GM12878 (cell line): ENCODE data around the gene SIK3. TPM values are rescaled to one million over a fixed set of nuclear protein-coding genes. Genes with fewer than 3 reads are reported as not detected.

Experiments used
- ATAC-seq: fragments of 200-7000 bp; cut with Tn5 transposase; 3 replicates; pipeline ENCODE4 v1.9.1; 2020; ENCODE audit warnings: mild to moderate bottlenecking, moderate library complexity
- BruUV-seq: library from RNA; stranded (reverse); fragments of 400-500 nt; replicated peaks from 2 replicates; lab custom pipeline; 2021; lab: Mats Ljungman, UMichigan
- CTCF ChIA-PET: fragments of 300-600 bp; sonication (Branson Sonifier 250); formaldehyde crosslinking; extraction: SDS; loops from one replicate; lab custom pipeline; 2021; ENCODE audit warnings: inconsistent platforms; lab: Yijun Ruan, JAX
- POLR2A ChIA-PET: fragments of 350-600 bp; formaldehyde crosslinking; extraction: SDS; loops from one replicate; lab custom pipeline; 2021; ENCODE audit warnings: inconsistent platforms; lab: Charles Lee
- RAD21 ChIA-PET: fragments of 300-600 bp; sonication (Branson Sonifier 250); formaldehyde crosslinking; loops from one replicate; lab custom pipeline; 2023; ENCODE audit warnings: antibody characterized with exemption; ENCODE audit not compliant: unreplicated experiment; lab: Charles Lee
- SMC1A ChIA-PET: fragments of 300-600 bp; sonication (Branson Sonifier 250); formaldehyde crosslinking; loops from one replicate; lab custom pipeline; 2023; ENCODE audit not compliant: unreplicated experiment, uncharacterized antibody; lab: Charles Lee
- DNase-seq: peaks from one replicate; pipeline ENCODE4 v3.0.0-alpha.2; 2011; ENCODE audit warnings: low read depth, low spot score
- FAIRE-seq: peaks from 3 replicates; lab custom pipeline; 2011; peaks lifted over from hg19 to GRCh38; lab: Jason Lieb, UNC
- H2AFZ ChIP-seq: 2 replicates; pipeline ENCODE4 v1.6.0; 2011; ENCODE audit warnings: low read depth, low read length, control low read depth; ENCODE audit not compliant: control insufficient read depth
- H3K27ac ChIP-seq: 2 replicates; pipeline ENCODE4 v1.5.1; 2011; ENCODE audit warnings: control low read depth; ENCODE audit not compliant: control insufficient read depth, insufficient read depth
- H3K27me3 ChIP-seq, 2 experiments: replicated peaks in 1 of 2; 2 replicates each; pipeline versions ENCODE4 v1.6.0 to v1.6.1; 2011; ENCODE audit warnings: low read length in 1 of 2; ENCODE audit not compliant: control insufficient read depth in 2 of 2, insufficient read depth in 2 of 2
- H3K36me3 ChIP-seq, 2 experiments: 2 replicates each; pipeline ENCODE4 v1.5.1; 2011; ENCODE audit warnings: low read length in 1 of 2; ENCODE audit not compliant: control insufficient read depth in 2 of 2, insufficient read depth in 2 of 2
- H3K4me1 ChIP-seq: 2 replicates; pipeline ENCODE4 v1.6.1; 2011; ENCODE audit warnings: mild to moderate bottlenecking, low read length, moderate library complexity, mixed read lengths; ENCODE audit not compliant: control insufficient read depth, insufficient read depth
- H3K4me2 ChIP-seq: 2 replicates; pipeline ENCODE4 v1.6.0; 2011; ENCODE audit warnings: control low read depth; ENCODE audit not compliant: control insufficient read depth, insufficient read depth
- H3K4me3 ChIP-seq: fragments of 200-600 bp; sonication (generic); 2 replicates; pipeline ENCODE4 v1.5.1; 2016
- H3K79me2 ChIP-seq: 2 replicates; pipeline ENCODE4 v1.6.0; 2011; ENCODE audit warnings: low read length; ENCODE audit not compliant: control insufficient read depth, insufficient read depth
- H3K9ac ChIP-seq: 2 replicates; pipeline ENCODE4 v1.8.0; 2011; ENCODE audit warnings: low read length, control low read depth, mixed read lengths; ENCODE audit not compliant: control insufficient read depth, insufficient read depth
- H3K9me3 ChIP-seq: replicated peaks from 3 replicates; pipeline ENCODE4 v1.5.1; 2011; ENCODE audit warnings: mild to moderate bottlenecking, low read length; ENCODE audit not compliant: control insufficient read depth, insufficient read depth
- H4K20me1 ChIP-seq: 2 replicates; pipeline ENCODE4 v1.6.0; 2011; ENCODE audit not compliant: control insufficient read depth, insufficient read depth
- EGR1 ChIP-seq, 2 experiments: IDR thresholded peaks; 1 replicate in 1 of 2; 2 replicates in 1 of 2; pipeline ENCODE4 v1.6.1; 2011 to 2012; ENCODE audit warnings: low read depth in 2 of 2, low read length in 2 of 2, borderline replicate concordance in 1 of 2, mild to moderate bottlenecking in 1 of 2, moderate library complexity in 1 of 2
- PKNOX1 ChIP-seq: fragments of 450-650 bp; IDR thresholded peaks from 2 replicates; pipeline ENCODE4 v1.6.1; 2016; ENCODE audit warnings: mild to moderate bottlenecking
- RELB ChIP-seq: fragments of 450-650 bp; IDR thresholded peaks from 2 replicates; pipeline ENCODE4 v1.6.1; 2017; ENCODE audit warnings: low read depth, mild to moderate bottlenecking, moderate library complexity
- REST ChIP-seq: IDR thresholded peaks from 2 replicates; pipeline ENCODE4 v1.6.1; 2012; ENCODE audit warnings: mild to moderate bottlenecking, low read depth, low read length
- ZNF687 ChIP-seq: fragments of 450-650 bp; IDR thresholded peaks from 2 replicates; pipeline ENCODE4 v1.6.1; 2017; ENCODE audit warnings: mild to moderate bottlenecking, moderate library complexity
- WGBS: methylation state at CpG from one replicate; pipeline ENCODE4 v1.1.6; 2016; ENCODE audit warnings: low lambda C conversion rate; ENCODE audit not compliant: insufficient replicate concordance, insufficient coverage; ENCODE audit errors: missing lambda C conversion rate; 5-methylcytosine and 5-hydroxymethylcytosine counted together
- in situ Hi-C: fragments of 300-500 bp; cut with MboI; formaldehyde crosslinking; loops from 9 replicates; pipeline ENCODE4 v1.14.3; 2018; ENCODE audit warnings: mixed read lengths
- intact Hi-C: fragments of 100-400 bp; cut with micrococcal nuclease; formaldehyde crosslinking; loops from one replicate; pipeline ENCODE4 v1.14.2; 2022; ENCODE audit not compliant: unreplicated experiment
- polyA plus RNA-seq, 11 experiments: library from polyadenylated mRNA; depleted of rRNA in 4 of 11; unstranded in 6 of 11; stranded (reverse) in 5 of 11; fragments of >200 nt; fragmentation: Nextera tagmentation in 4 of 11; fragmentation: Illumina TruSeq in 1 of 11; extraction: Ambion mirVana in 4 of 11; extraction: Trizol in 1 of 11; gene quantifications; 1 replicate in 1 of 11; 2 replicates in 10 of 11; pipeline versions ENCODE4 v1.2.1 to v1.2.3, GENCODE V29; 2011 to 2016; ENCODE audit warnings: inconsistent platforms in 2 of 11, missing spikeins in 2 of 11, low read depth in 1 of 11
- total RNA-seq, 4 experiments: library from RNA; depleted of rRNA in 3 of 4; stranded (reverse); fragments of >200 nt in 3 of 4; fragmentation: Illumina TruSeq in 1 of 4; extraction: Trizol in 1 of 4; gene quantifications; 2 replicates each; pipeline versions ENCODE4 v1.2.1 to v1.2.3, GENCODE V29; 2013 to 2021

Gene SIK3
- total and polyA plus RNA-seq, 10 of the 15 experiments (the other 5 are each of a cell fraction or from before 2014, with no cell fraction given), result 2.5 to 31.9 (median 11.1) TPM

- POLR2A ChIA-PET, result interaction anchor here (0.7 to 2.3 kb wide), 5 partner anchors 12 to 112 kb away, joined by 3 to 7 read pairs (median 3); no protein-coding TSS in a partner anchor
- CTCF ChIA-PET, result interaction anchor here (3.2 kb wide), 1 partner anchor 15 kb away, joined by 10 read pairs; no protein-coding TSS in a partner anchor
- SMC1A ChIA-PET, result interaction anchor here (0.7 to 14.6 kb wide), 12 partner anchors 8 to 238 kb away, joined by 3 to 166 read pairs (median 5); no protein-coding TSS in a partner anchor
- peak overlapping the region; percentile 91 for H3K4me2 ChIP-seq
- intact Hi-C loops, result loop anchor here (2.0 kb wide), 1 partner anchor 15 kb away; no protein-coding TSS in a partner anchor
- no TSS peak for BruUV-seq
- no peak for DNase-seq
- H3K36me3 ChIP-seq, result peaks cover 0 to 2% of the 10 kb centered on the region in 2 experiments; a peak in 2 of 4 replicates
- peak overlapping the region; percentile 64 for H3K27ac ChIP-seq
- no peaks in the 10 kb centered on the region for H3K27me3 ChIP-seq
- no peak for ATAC-seq
- peaks cover 82% of the 10 kb centered on the region for H3K79me2 ChIP-seq
- H2AFZ ChIP-seq, result no peak overlapping the region
- no peaks in the 10 kb centered on the region for H3K9me3 ChIP-seq
- in situ Hi-C loops, result no loop called here
- H4K20me1 ChIP-seq, result peaks cover 5% of the 10 kb centered on the region; the same call in 1 of the 2 replicates
- H3K4me1 ChIP-seq, result peaks cover 53% of the 10 kb centered on the region
- no peak overlapping the region for H3K9ac ChIP-seq
- 98% methylated on average over 4 of the region's 4 CpGs for WGBS
- TF ChIP-seq PKNOX1 (no peak), ZNF687 (no peak), EGR1 (IDR thresholded peaks at IDR 0.05; ENCODE audit: borderline replicate concordance in 1 of 2, low read depth in 2 of 2, low read length in 2 of 2) (no peak), REST (no peak), RELB (no peak)
- TF ChIP-seq, all 136 proteins: peak for 0
- RAD21 ChIA-PET, result interaction anchor here (1.1 to 1.7 kb wide), 6 partner anchors 8 to 162 kb away, joined by 3 to 7 read pairs (median 4); no protein-coding TSS in a partner anchor
- 0 out of 2 replicates have a peak overlapping the region, but pooled peaks have one; percentile 37 for H3K4me3 ChIP-seq
- no peak for FAIRE-seq
These were observed 6.3 kb downstream of the SIK3 start for GRCh38 chr11:117091753-117092477.
